ENCODE measurements around the gene LYVE1.

Gene LYVE1

GRCh38 chr11:10606536-10607208 lies 38.2 kb upstream of the LYVE1 start:
- TF ChIP-seq CTCF (IDR thresholded peaks at IDR 0.05; ENCODE audit: low read depth, low read length, missing control alignments) = no peak
- H3K4me3 ChIP-seq (ENCODE audit: low read depth, low read length) = no peak overlapping the region
- DNase-seq (ENCODE audit: low read depth) = peak; percentile 40

DNA sequence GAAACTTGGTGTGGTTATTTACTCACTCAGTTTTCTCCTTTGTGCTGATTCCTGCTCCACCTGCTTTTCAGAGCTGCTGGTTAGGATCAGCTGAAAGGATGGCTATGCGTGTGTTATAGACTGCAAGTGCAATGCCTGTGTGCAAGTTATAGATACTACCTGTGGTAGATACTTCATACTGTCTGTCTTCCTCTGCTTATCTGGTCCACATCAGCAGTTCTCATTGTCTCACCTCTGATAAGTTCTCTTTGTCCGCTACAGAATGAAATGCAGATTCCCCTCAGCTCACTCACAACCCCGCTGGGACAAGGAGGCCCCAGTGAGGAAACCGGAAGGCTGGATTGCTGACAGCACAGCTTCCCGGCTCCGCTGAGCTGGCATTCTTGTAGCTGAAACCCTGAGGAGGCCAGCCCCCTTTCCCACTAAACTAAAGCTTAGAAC lies 37.5 kb upstream of the LYVE1 start:
- H3K4me3 ChIP-seq (ENCODE audit: low read depth, low read length) = no peak overlapping the region
- DNase-seq (ENCODE audit: low read depth) = no peak
- TF ChIP-seq CTCF (IDR thresholded peaks at IDR 0.05; ENCODE audit: low read depth, low read length, missing control alignments) = no peak

DNA sequence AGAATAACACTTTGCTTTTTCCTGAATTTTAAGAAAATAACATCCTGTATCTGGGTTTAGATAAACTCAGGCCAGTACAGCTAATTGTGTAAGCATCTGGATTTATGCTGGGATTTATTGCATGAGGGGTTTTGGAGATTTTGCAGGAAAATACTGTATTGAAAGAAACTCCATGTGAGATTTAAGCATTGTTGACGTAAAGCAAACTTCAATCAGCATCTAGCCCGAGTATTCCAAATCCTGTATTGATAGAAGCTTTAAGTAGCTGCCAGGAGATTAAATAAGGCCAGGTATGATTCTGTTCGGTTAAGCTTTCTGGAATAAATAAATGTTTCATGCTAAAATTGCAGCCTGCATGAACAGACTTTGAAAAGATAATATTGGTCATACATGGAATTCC lies 36.3 kb upstream of the LYVE1 start:
- no peak for DNase-seq (ENCODE audit: low read depth)
- TF ChIP-seq CTCF (IDR thresholded peaks at IDR 0.05; ENCODE audit: low read depth, low read length, missing control alignments) = no peak
- no peak overlapping the region for H3K4me3 ChIP-seq (ENCODE audit: low read depth, low read length)

DNA sequence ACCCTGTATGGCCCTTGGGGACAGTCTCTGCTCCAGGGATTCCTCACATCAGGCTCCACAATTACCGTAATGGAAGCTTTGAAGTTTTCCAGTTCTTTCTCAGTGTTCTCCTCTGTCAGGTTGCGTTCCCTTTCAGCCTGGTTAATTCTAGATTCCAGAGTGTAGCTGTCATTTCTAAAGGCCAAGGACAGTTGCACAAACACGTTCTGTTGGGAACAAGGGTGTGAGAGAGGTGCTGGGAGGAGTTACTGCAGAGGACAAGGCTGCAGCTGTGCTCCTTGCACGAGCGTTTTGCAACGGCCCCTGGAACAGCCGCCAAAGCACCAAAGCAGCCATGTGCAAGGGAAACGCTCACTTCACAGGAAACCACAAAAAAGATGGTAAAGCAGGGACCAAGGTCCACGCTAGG lies 35.9 kb upstream of the LYVE1 start:
- H3K4me3 ChIP-seq (ENCODE audit: low read depth, low read length) = no peak overlapping the region
- TF ChIP-seq CTCF (IDR thresholded peaks at IDR 0.05; ENCODE audit: low read depth, low read length, missing control alignments) = no peak
- DNase-seq (ENCODE audit: low read depth) = no peak

- H3K4me3 ChIP-seq (ENCODE audit: low read depth, low read length) = no peak overlapping the region
- DNase-seq (ENCODE audit: low read depth) = no peak
- no peak for TF ChIP-seq CTCF (IDR thresholded peaks at IDR 0.05; ENCODE audit: low read depth, low read length, missing control alignments)
These were observed 35.3 kb upstream of the LYVE1 start for GRCh38 chr11:10603721-10604297.

DNA sequence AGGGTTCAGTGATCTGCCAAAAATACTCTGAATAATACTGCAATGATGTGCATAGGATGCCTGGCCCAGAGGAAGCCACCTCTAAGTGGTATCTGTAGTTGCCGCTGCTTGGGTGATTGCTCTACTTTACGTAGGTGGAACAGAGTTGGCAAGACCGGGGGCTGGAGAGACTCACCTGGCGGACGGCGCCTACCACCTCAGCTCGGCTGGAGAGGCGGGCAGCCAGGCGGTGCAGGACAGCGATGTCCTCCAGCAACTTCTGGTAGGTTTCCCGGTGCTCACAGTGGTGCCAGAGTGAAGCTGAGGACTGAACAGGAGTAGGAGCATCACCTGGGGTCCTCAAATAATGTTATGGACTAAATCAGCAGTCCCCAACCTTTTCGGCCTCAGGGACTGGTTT lies 34.5 kb upstream of the LYVE1 start:
- DNase-seq (ENCODE audit: low read depth) = no peak
- no peak overlapping the region for H3K4me3 ChIP-seq (ENCODE audit: low read depth, low read length)
- TF ChIP-seq CTCF (IDR thresholded peaks at IDR 0.05; ENCODE audit: low read depth, low read length, missing control alignments) = no peak

- TF ChIP-seq CTCF (IDR thresholded peaks at IDR 0.05; ENCODE audit: low read depth, low read length, missing control alignments) = no peak
- no peak overlapping the region for H3K4me3 ChIP-seq (ENCODE audit: low read depth, low read length)
- DNase-seq (ENCODE audit: low read depth) = no peak
These were observed 33.9 kb upstream of the LYVE1 start for GRCh38 chr11:10602366-10602765.

All from GM12864 (cell line).